ENCODE results near the gene CCNF. TPM values are rescaled to one million over a fixed set of nuclear protein-coding genes. Genes with fewer than 3 reads are reported as not detected.

The CCNF gene
- total RNA-seq, 1 donor from 2014 or later = 26.4 TPM

DNA sequence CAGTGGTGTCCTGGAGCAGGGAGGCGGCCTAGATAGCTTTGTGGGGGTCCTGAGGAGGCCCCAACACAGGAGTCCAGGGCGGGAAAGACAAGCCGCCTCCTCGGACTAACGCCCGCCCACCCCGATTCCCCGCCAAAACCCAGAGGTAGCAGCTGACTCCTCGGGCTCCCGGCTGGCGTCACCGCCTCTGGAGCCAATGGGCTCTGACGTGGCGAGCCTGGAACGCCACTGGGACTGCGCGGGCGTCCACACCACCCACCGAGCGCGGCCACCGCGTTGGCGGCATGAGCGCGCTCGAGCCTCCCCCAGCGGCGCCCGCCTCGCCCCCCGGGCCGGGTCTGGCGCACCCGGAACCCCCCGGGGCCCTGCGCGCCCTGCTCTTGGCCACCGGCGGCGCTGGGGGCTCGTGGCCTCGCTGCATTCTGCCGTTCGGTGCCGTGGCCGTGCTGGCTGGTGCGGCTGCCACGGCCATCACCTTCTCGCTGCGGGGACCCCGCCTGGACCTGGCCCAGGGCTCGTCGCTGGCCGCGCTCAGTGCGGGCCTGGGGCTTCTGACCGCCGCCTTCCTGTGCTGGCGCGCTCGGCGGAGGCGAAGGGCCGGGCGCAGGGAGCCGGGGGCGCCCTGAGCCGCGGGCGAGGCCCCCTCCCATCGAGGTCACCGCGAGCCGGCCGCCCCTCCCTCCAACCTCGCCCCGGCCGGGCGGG, 38.4 kb downstream of the CCNF start:
- TF ChIP-seq, protein P1, sequence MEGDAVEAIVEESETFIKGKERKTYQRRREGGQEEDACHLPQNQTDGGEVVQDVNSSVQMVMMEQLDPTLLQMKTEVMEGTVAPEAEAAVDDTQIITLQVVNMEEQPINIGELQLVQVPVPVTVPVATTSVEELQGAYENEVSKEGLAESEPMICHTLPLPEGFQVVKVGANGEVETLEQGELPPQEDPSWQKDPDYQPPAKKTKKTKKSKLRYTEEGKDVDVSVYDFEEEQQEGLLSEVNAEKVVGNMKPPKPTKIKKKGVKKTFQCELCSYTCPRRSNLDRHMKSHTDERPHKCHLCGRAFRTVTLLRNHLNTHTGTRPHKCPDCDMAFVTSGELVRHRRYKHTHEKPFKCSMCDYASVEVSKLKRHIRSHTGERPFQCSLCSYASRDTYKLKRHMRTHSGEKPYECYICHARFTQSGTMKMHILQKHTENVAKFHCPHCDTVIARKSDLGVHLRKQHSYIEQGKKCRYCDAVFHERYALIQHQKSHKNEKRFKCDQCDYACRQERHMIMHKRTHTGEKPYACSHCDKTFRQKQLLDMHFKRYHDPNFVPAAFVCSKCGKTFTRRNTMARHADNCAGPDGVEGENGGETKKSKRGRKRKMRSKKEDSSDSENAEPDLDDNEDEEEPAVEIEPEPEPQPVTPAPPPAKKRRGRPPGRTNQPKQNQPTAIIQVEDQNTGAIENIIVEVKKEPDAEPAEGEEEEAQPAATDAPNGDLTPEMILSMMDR (IDR thresholded peaks at IDR 0.05; ENCODE audit: partially characterized antibody, unreplicated experiment) = no peak
- H3K36me3 Mint-ChIP-seq (ENCODE audit: unreplicated experiment) = no peaks in the 10 kb centered on the region
- H3K4me3 Mint-ChIP-seq (ENCODE audit: unreplicated experiment) = peak overlapping the region; percentile 34
- no peak overlapping the region for H3K27ac Mint-ChIP-seq (ENCODE audit: unreplicated experiment)
- H3K9me3 Mint-ChIP-seq (ENCODE audit: unreplicated experiment) = no peaks in the 10 kb centered on the region
- H3K27me3 Mint-ChIP-seq (ENCODE audit: unreplicated experiment) = peaks cover 9% of the 10 kb centered on the region
- H3K4me1 Mint-ChIP-seq (ENCODE audit: low read depth, unreplicated experiment) = peaks cover 10% of the 10 kb centered on the region
- DNase-seq = peak; percentile 58

DNA sequence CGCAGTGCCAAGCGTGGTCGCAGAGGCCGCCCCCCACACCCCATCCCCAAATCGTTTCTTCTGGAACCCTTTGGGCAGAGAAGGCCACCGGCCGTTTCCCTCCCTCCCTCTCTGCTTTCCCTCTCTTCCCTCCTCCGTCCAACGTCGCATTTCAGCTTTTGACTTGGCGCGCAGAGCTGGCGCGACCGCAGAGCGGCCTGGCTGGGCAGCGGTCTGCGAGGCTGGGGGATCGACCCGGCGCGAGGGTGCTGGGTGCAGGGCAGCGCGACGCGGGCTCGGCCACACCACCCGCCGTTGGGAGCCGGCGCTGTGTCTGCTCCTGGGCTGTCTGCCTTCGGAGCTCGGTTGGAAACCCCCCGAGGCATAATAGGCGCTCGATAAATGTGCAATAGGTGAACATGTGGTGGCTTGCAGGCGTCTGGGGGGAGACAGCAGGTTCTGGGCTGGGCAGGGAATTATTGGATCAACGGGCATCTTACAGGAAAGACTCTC, 39.0 kb downstream of the CCNF start:
- Mint-ChIP-seq H3K27me3 (ENCODE audit: unreplicated experiment) (peaks cover 9% of the 10 kb centered on the region), H3K4me1 (ENCODE audit: low read depth, unreplicated experiment) (peaks cover 11% of the 10 kb centered on the region), H3K9me3 (ENCODE audit: unreplicated experiment) (peaks cover 2% of the 10 kb centered on the region), H3K4me3 (ENCODE audit: unreplicated experiment) (peak overlapping the region; percentile 43), H3K27ac (ENCODE audit: unreplicated experiment) (peak overlapping the region; percentile 90), H3K36me3 (ENCODE audit: unreplicated experiment) (no peaks in the 10 kb centered on the region)
- TF ChIP-seq, protein P1 (IDR thresholded peaks at IDR 0.05; ENCODE audit: partially characterized antibody, unreplicated experiment) = no peak
- peak; percentile 82 for DNase-seq

DNA sequence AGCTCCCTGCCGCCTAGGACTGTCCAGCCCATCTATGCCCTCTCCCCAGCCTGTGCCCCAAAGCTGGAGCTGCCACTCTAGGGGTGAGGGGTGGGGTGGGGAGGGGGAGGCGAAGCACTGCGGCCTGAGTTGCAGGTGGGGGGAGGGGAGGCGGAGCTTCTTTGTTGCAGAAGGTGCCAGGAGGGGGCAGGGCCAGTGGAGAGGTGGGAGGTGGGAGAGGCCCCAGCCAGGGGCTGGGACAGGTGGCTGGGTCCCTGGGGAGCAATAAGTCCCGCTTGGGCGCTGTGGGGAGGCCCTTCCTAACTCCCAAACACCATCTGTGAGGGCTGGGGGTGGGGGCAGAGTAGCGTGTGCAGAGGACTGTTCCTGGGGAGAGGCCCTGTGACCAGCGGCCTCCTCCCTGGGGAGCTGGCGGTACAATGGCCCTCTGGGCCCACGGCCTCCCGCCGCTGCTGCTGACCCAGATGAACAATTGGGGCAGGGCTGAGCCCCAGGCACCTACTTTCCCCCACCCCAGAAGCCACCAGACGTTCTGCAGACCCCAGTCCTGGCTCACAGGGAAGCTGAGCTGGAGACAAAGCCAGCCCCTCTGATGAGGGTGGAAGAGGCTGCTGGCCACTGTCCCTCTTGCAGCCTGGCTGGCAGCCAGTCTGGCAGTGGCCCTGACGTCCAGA, 39.6 kb downstream of the CCNF start:
- H3K4me3 Mint-ChIP-seq (ENCODE audit: unreplicated experiment) = peak overlapping the region; percentile 61

DNA sequence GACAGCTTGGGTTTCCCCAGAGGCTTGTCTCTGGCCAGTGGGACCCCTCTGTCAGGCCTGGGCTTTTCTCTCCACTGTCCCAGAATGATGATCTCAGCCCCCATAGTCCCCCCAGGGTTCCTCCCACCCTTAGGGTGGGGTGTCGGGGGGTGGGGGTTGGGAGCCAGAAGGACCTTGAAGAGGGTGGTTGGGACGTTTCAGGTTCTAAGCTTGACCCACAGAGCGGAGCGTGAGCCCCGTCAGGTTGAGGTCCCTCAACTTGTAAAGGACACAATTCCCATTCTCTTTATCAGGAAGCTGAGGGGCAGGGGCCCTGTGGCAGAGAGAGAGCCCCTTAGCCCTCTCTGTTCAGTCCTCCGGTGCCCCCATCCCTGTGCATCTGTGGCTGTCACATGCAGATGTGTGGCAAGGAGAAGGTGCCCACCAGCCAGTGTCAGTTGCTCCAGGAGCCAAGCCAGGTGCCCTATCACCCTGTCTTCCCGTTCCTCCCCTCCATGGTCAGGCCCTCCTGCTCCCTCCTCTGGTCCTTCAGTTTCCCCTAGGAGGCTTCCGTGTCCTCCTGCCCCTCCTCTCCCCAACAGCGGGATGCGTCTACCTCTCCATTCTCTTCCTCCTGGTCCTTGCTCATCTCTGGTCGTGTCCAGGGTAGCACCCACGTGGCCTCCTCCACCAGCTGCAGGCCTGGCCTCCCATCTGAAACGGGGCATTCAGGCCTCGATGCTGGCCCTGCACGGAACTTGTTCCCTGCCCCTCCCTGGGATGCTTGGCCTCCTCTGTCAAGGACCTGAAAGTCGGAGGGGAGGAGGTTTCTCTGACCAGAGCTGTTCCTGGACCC, 40.4 kb downstream of the CCNF start:
- peak; percentile 14 for DNase-seq
- Mint-ChIP-seq H3K27ac (ENCODE audit: unreplicated experiment) (peak overlapping the region; percentile 90), H3K36me3 (ENCODE audit: unreplicated experiment) (no peaks in the 10 kb centered on the region), H3K4me3 (ENCODE audit: unreplicated experiment) (peak overlapping the region; percentile 77), H3K9me3 (ENCODE audit: unreplicated experiment) (peaks cover 2% of the 10 kb centered on the region), H3K27me3 (ENCODE audit: unreplicated experiment) (peaks cover 9% of the 10 kb centered on the region), H3K4me1 (ENCODE audit: low read depth, unreplicated experiment) (peaks cover 11% of the 10 kb centered on the region)
- TF ChIP-seq, protein P1 (IDR thresholded peaks at IDR 0.05; ENCODE audit: partially characterized antibody, unreplicated experiment) = no peak

More for the DNA sequence above, 39.6 kb downstream of the CCNF start:
- Mint-ChIP-seq H3K9me3 (ENCODE audit: unreplicated experiment) (peaks cover 2% of the 10 kb centered on the region), H3K27ac (ENCODE audit: unreplicated experiment) (peak overlapping the region; percentile 90), H3K36me3 (ENCODE audit: unreplicated experiment) (no peaks in the 10 kb centered on the region), H3K4me1 (ENCODE audit: low read depth, unreplicated experiment) (peaks cover 11% of the 10 kb centered on the region), H3K27me3 (ENCODE audit: unreplicated experiment) (peaks cover 9% of the 10 kb centered on the region)
- TF ChIP-seq, protein P1 (IDR thresholded peaks at IDR 0.05; ENCODE audit: partially characterized antibody, unreplicated experiment) = no peak
- DNase-seq = peak; percentile 73
